Suppressor macrophage treated with lipopolysaccharide for 1 hour (primary cell): ENCODE data around the gene DYSF.

Source experiments
- DNase-seq, 3 donors: peaks; one replicate each; pipeline ENCODE4 v3.0.0-alpha.2; 2020 to 2022

DYSF gene

DNA sequence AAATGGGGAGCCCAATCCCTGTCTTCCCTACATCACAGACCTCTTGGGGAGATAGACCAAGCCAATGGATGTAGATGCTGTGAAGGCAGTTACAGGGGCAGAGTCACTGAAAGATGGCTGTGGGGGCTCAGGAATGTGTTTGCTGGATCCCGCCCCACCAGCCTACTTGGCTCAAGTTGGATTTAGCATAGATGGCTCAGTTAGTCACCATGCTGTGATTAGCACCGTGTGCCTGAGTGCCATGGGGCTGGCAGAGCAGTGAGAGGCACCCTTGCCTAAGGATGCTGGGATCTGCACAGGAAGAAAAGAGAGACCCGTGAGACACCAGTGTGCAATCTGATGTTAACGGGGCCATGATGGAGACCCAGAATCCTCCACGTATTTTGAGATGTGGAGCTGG lies 228.3 kb downstream of the DYSF start:
- no peak for DNase-seq

DNA sequence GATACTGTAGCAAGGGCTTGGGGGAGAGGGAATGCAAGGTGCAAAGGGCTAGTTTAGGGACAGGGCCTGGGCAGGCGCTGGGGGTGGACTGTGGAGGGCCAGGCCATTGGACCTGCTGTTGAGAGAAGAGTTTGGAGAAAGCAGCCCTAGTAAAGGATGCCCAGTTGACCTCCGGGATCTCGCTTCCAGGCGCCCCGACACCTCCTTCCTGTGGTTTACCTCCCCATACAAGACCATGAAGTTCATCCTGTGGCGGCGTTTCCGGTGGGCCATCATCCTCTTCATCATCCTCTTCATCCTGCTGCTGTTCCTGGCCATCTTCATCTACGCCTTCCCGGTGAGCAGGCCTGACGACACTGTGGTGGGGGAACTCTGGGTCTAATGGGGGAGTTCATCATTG lies 229.0 kb downstream of the DYSF start:
- DNase-seq, result no peak

DNA sequence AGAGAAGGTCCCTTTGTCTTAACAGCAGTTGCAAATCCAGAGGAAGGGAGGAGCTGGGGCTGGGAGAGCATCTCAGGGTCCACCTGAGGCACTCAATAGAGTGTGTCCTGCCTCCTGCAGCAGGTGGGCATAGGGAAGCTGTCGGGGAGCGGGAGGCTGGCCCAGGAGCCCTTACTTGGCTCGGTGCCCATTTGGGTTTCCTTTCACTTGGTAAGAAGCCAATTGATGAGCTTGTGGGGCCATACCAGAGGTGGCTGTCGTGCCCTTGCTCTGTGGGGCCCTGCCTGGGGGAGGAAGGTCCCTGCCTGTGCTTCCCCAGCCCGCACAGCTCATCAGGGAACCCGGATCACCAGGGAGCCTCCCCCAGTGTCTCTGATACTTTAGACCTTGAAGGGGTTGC lies 229.7 kb downstream of the DYSF start:
- DNase-seq, result no peak

DNA sequence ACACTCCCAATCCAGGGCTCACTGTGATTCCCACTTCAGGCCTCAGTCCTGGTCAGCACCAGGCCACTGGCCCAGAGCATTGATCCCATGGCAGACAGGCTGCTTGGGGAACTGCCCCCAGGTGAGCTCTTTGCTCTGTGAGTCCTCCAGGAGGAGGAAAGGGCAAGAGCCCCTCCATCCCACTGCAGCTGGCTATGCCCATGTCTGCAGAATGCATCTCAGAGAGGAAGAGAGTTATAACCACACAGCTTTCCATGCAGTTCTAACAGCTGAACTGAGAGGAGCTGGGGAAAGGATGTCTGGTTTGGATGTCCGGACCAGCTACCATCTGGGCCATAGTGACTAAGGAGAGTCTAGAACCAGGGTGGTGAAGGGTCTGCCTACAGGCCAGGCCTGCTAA lies 230.3 kb downstream of the DYSF start:
- no peak for DNase-seq

DNA sequence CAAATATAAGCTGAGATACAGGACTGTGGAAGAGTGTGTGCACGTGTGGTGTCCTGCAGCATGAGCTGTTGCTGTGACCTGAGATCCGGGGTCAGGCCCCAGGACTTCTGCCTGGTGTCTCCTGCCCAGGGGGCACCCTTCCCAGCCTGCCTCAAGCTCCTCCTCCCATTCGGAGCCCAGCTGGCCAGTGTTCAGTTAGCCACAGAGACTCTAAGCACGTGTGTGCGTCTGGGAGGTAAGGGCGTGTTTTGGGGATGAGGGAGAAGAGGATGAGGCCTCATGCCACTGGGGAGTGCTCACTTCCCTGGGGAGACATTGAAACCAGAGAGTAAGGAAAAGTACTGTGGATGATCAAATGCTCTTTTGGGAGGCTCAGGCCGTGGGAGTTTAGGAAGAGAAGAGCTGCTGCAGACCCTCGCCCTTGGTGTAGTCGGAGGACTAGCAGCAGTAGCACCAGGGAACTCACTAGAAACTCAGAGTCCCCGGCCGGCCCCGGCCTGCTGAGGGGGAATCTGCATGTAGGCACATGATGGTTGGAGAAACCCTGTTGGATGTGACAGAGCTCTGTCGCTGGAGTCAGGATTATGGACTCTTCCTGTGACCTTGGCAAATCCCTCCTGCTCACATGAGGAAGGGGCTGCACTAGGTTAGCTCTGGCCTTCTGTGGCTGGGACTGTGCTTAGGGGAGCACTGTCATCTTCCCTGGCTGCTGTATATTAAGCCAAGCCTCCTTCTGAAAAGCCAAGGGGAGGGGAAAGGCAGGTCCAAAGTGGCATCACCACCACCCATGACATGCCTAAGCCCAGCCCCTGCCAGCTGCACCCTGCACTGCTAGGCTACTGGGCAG lies 231.1 kb downstream of the DYSF start:
- no peak for DNase-seq

DNA sequence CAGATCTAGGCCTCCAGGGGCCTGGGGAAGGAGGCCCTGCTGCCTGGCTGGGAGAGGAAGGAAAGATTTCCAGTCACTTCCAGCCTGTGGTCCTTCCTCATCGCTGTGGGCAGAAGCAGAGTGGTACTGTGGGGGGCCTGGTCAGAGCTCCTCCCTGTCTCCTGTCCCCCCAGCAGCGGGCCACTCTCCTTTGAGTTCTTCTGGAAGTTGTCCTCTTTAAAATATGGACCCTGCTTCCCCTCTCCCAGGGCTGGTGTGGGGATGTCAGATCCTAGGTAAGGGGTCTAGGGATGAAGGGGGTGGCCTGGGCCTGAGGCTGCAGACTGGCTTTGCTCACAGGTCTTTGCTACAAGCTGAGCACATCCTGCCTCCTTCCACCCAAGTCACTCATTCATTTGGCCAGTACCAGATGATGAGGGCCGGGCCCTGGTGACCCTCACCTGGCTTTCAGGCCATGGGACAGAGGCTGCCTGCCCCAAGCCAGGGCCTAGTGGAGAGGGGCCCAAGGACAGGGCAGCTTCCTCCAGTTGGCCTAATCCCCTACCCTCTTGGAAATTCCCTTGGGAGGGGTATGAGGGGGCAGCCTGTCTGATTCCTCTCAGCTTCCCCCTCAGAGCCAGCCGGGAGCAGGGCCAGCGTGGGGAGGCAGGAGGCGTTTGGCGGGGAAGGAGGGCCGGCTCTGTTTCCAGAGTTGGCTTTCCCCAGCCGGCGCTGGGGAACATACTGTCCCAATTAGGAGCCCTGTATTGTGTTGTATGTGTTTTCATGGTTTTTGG lies 231.9 kb downstream of the DYSF start:
- no peak for DNase-seq

DNA sequence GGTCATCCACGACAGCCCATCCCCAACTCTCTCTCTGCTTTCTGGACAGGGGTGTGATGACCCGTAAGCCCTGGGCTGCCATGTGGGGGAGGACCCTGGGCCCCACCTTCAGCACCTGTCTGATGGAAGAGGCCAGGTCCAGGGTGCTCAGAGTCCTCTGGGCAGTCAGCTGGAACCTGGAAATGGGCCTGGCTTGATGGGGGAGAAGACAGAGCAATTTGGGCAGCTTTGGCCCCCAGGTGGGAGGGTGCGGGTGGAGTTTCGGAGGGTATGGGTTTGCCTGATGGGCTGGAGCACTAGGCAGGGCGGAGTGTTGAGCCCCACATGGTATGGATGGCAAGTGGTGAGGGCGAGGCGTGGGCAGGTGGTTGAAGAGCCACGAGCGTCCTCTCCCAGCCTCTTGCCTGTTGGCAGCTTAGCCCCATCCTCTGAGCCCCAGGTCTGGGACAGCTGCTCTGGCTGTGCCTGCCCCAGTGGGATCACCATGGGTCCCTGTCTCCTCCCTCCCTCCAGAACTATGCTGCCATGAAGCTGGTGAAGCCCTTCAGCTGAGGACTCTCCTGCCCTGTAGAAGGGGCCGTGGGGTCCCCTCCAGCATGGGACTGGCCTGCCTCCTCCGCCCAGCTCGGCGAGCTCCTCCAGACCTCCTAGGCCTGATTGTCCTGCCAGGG lies 232.7 kb downstream of the DYSF start:
- no peak for DNase-seq

DNA sequence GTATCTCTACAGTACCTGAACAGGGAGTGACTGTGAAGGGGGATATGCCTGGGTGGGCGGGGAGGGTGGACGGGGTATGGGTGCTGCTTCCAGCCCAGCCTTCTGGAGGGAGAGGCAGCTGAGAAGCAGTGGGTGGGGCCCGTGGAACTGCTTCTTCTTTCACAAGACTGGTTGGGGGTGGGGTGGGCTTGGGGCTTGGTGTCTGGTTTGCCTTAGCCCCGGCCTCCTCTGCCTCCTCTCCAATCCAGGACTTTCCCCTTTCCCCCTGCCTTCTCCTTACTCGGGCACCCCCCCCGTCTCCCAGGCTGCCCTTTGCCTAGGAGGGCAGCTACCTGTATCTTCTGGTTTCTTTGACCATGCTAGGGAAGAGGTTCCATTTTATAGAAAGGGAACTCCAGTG lies 233.4 kb downstream of the DYSF start:
- no peak for DNase-seq

DNA sequence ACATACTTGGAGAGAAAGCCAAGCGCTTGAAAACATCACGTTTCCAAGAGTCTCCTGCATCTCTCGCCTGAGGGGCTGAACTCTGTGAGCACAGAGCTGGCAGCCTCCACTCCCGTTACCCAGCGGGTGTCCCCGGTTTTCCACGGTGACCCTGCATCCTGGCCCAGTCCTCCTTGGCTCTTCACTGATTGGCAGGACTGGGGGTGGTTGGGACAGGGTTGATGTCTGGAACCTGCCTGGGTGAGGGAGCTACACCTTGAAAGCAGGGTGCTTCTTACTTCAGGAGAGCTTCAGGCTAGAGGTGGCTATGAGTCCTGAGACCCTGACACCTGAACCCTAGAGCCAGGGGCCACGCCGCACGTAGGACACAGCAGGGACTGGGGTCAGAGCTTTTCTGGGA lies 234.1 kb downstream of the DYSF start:
- DNase-seq, result no peak

DNA sequence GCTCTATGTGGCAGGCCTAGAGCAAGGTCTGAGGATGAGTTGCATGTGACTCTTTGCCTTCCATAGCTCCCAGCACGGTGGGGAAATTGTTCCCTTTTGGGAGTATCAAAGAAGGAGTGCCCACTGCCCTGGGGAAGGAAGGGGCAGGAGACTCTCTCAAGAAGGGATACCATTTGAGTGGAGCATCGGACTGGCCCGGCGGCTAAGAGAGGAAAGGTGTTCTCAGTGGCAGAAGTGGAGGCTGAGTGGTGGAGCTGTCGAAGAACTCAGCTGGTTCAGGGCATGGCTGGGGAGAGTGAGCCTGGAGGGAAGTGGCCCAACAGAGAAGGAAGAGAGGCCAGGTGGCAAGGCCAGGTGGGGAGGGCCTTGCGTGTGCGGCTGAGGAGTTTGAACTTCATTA lies 235.2 kb downstream of the DYSF start:
- no peak for DNase-seq

DNA sequence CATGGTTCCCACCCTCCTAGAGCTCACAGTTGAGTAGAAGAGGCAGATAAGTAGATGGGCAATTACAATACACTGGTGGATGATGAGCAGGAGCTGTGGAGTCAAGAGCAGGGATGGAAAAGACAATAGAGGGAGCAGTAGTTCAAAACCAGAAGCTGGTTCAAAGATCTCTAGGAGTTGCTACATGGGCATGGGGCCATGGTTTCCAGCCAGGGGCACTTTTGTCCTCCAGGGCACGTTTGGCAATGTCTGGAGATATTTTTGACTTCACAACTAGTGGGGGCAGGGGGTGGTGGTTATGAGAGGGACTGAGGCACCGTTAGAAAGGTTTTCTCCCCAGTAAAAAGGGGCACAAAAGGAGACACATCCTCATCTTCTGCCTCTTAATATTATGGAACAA lies 236.0 kb downstream of the DYSF start:
- no peak for DNase-seq

DNA sequence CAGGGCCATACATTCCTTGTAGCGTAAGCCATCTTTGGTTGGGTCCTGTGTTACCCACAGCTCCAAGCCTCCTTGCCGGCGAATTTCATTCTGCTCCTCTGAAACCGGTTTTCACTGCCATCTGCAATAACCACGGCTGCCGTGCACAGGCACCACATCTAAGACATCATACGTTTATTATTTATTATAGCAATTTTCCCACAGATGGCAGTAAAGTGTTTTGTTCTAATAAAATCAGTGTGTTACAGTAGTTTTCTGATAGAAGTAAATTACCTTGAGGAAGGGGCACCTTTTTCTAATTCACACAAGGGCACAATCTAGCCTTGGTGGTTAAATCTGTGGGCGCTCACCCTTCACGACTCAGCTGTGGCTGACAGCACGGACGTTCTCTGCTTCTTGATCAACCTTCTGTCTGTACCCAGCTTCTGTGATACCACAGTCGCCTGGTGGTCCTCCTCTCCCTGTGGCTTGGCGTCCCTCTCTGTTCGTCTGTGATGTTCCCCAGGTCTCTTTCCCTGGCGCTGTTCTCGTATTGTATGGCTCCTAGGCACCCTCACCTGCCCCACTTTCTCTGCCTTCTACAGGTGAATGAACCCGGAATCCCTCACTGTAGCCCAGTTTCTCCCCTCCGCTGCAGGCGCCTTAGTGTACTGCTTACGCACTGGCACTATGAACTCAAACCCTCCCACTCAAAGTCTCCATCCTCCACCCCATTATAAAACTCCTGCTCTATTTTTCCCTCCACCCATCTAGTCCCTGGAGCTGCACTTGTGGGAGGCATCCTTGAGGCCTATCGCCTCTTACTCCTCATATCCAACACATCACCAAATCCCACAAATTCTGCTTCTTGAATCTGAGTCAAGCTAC lies 236.8 kb downstream of the DYSF start:
- no peak for DNase-seq

DNA sequence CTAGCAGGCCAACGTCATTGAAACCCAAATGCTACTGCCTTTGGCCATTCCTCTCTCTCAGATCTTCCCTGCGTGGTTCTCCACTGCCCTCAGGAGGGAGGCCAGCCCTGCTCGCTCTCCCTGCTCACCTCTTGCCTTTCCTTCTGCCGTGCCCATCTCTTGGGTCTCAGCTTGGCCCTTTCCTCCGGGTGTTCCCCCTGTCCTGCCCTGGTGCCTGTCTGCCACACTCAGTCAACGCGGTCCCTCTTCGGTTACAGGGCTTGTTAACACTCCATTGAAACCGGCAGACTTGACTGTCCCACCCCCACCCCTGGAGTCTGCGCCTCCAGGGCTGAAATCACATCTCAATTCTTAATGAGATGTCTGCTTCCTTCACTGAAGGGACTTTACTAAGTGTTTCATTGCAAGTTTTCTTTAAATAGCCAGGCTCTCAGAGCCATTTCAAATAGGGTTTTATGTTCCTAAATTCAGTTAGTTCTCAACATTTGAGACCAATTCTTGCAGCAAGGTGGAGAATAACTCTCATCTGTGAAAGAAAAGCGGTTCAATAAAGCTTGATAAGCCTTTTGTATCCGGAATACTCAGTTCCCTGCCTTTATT lies 237.6 kb downstream of the DYSF start:
- DNase-seq, result no peak

DNA sequence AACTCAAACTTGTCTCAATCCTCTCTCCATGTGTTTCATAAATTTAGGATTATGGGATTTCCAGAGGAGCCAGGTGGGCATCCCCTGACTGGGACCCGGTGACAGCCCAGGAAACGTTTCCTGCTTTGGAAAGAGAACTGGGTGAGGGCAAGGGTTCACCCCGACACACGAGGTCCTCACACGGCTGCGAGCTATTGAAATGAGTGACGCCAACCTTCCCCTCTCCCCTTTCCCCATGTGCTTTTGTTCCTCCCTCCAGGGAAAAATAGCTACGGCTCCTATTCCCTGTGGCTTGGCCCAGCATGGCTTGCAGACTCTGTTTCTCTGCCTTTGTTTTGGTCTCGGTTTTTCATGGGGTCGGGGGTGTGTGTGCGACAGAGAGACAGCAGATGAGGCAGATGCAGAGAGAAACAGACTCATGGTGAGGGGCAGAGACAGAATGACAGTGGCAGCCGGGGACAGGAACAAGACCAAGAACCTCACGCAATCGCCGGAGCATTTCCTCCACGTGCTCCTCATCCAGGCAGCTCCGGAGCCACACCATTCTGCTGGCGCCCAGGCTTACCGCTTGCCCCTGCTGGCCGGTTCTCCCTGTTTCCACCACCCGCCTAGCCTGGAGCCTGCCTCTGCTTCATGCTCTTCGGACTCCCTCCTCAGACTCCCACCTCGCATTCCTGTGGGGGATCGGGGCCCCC lies 238.5 kb downstream of the DYSF start:
- no peak for DNase-seq

DNA sequence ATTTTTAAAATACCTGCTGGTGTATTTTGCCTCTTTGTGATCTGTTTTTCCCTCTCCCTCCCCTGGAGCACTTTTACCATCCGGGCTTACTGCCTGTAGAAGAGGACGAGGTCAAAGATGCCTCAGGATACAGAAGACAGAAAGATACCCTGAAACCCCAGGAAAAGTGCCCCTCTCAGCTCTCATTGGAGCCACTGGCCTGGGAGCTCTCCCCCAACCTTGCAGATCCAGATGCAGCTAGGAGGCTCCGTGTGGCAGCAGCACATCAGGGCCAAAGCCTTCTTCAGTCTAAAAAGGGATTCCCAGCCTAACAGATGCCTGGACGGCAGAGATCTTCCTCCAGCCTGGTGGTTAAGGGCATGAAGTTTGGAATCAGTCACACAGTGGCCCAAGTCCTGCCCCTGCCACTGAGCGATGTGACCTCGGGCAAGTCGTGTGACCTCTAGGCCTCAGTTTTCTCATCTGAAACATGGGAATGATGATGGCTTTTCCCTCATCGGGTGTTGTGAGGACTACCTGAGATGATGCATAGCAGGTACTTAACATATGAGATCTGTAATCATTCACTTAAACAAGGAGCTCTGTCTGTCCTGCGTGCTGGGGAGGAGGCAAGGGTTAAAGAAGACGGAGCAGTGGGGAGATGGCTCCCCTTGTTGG lies 239.4 kb downstream of the DYSF start:
- no peak for DNase-seq

DNA sequence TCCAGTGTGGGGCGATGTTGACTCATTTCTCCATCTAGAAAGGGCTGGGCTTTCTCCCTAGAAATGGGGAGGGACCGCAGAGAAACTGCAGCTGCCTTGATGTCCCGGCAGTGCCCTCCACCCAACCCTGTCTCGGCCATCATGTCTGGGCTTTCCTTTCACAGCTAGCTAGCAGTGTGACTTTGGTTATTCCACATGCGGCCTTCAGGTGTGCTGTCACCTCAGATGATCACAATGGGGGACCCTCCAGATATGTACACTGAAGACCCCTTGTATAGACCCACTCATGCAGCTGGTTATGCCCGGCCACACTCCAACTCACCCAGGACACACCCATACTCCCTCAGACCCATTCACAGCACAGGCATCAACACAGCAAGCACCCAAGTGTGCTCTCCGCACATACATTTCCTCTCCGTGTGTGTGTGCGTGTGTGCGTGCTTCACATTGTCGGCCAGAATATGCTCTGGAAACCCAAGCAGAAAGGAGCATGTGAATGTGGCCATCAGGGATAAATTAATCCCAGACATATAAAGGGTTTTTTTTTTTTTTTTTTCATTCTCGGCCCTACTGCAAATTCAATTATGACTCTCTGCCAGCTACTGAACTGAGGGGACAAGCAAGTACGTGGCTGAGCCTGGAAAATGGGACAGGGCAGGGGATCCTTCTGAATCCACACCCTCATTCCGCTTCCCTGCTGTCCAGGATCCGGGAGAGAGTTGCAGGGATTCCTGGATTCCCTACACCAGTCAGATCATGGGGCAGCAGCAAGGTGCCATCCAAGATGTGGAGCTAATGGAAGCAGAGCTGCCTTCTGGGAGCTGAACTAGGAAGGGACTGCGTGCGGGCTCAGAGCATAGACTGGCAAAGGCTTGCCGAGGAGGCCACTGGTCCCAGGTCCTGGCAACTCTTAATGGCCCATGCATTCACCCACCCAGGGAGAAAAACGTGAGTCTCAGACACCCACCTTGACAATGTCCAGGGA lies 240.2 kb downstream of the DYSF start:
- no peak for DNase-seq

DNA sequence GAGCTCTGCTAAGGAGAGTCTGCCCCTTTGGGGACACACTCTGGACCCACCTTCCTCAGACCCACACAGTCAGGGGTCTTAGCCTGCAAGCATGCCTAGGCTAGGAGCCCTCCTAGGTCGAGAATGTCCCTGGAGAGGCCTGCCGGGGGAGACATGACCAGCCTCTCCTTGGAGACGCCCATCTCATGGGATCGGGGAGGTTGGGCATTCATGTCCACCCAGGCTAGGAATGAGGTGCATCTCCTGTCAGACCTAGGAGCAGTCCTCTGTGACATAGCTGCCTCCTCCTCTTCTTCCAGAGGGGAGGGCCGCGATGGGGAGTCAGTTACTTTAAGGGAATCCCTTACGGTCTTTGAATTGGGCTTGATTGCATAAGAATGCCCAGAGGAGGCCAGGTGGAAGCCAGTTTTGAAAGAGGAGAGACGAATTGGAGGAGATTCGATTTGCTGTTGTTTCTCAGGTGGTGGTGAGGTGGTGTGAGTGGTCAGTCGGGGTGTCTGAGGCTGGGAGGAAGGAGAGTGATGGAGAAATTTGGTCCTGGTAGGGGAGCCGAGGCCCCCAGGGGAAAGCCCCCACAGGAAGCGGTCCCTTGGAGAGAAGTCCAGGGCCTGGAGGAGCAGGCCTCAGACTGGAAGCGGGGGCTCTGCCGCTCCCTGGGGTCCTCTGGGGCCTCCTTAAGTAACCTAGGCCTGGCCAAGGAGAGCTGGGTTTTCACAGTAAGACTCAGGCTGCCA lies 241.3 kb downstream of the DYSF start:
- DNase-seq, result no peak

DNA sequence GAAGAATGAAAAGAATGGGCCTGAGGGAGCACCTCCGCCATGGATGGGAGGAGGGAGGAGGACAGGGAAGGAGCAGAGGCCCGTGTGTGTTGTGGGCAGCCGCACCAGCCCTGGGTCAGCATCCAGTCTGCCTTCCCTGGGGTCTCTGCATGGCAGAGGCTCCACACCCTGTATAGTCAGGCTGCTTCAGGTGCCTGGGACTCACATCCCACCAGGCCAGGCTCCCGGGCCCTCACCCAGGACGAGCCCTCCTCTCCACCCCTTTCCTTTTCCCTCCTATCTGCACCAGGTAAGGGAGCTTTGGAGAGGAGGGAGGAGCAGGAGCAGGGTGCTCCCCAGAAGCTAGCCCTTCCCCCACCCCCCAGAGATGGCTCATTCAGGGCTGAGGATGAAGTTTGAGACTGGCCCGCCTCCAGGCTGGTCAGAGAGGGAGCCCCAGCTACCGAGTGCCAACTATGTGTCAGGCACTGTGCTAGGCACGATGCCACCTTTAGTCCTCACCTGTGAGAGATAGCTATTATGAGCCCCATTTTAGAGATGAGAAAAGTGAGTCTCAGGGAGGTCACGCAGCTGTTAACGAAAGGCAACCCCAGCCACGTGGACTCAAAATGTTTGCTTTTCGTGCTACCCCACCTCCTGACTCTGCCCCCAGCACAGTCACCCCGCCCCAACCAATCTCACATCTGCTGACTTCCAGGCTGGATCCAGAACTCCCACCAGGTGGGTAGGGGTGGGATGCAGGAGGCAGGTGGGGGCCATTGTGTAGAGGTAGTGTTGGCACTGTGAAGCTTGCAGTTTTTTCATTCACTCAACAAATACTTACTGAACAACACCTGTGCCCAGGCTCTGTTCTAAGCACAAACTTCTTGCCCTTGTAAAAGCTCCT lies 242.1 kb downstream of the DYSF start:
- no peak for DNase-seq
